Prostate gland (tissue), 2 donors: ENCODE data around the gene NECAP2.

Experiments
- CTCF ChIP-seq, 4 experiments: fragments of 200-600 bp in 2 of 4; fragments of 450-650 bp in 2 of 4; sonication (generic) in 2 of 4; IDR thresholded peaks; 1 replicate in 3 of 4; 2 replicates in 1 of 4; pipeline ENCODE4 v1.5.1; 2016 to 2019; ENCODE audit warnings: antibody characterized with exemption in 4 of 4, mild to moderate bottlenecking in 2 of 4, moderate library complexity in 2 of 4
- POLR2A ChIP-seq: fragments of 450-650 bp; IDR thresholded peaks from one replicate; pipeline ENCODE4 v1.6.1; 2016; ENCODE audit warnings: antibody characterized with exemption, mild to moderate bottlenecking
- POLR2AphosphoS5 ChIP-seq: sonication (generic); formaldehyde crosslinking; IDR thresholded peaks from one replicate; pipeline ENCODE4 v1.6.1; 2017; ENCODE audit warnings: antibody characterized with exemption

- TF ChIP-seq CTCF (IDR thresholded peaks at IDR 0.05) = no peak
- TF ChIP-seq POLR2A = no peak
- TF ChIP-seq POLR2AphosphoS5 = no peak
Observed at GRCh38 chr1:16474166-16474800, 33.8 kb downstream of the NECAP2 start.
